ENCODE measurements around the gene VEZF1.

The VEZF1 gene

GRCh38 chr17:57941384-57942370 is 46.4 kb downstream of the VEZF1 start:
- H3K4me3 ChIP-seq (ENCODE audit: low read depth, low read length) = no peak overlapping the region
- TF ChIP-seq, protein P1, sequence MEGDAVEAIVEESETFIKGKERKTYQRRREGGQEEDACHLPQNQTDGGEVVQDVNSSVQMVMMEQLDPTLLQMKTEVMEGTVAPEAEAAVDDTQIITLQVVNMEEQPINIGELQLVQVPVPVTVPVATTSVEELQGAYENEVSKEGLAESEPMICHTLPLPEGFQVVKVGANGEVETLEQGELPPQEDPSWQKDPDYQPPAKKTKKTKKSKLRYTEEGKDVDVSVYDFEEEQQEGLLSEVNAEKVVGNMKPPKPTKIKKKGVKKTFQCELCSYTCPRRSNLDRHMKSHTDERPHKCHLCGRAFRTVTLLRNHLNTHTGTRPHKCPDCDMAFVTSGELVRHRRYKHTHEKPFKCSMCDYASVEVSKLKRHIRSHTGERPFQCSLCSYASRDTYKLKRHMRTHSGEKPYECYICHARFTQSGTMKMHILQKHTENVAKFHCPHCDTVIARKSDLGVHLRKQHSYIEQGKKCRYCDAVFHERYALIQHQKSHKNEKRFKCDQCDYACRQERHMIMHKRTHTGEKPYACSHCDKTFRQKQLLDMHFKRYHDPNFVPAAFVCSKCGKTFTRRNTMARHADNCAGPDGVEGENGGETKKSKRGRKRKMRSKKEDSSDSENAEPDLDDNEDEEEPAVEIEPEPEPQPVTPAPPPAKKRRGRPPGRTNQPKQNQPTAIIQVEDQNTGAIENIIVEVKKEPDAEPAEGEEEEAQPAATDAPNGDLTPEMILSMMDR (IDR thresholded peaks at IDR 0.05; ENCODE audit: low read depth, low read length) = no peak

DNA sequence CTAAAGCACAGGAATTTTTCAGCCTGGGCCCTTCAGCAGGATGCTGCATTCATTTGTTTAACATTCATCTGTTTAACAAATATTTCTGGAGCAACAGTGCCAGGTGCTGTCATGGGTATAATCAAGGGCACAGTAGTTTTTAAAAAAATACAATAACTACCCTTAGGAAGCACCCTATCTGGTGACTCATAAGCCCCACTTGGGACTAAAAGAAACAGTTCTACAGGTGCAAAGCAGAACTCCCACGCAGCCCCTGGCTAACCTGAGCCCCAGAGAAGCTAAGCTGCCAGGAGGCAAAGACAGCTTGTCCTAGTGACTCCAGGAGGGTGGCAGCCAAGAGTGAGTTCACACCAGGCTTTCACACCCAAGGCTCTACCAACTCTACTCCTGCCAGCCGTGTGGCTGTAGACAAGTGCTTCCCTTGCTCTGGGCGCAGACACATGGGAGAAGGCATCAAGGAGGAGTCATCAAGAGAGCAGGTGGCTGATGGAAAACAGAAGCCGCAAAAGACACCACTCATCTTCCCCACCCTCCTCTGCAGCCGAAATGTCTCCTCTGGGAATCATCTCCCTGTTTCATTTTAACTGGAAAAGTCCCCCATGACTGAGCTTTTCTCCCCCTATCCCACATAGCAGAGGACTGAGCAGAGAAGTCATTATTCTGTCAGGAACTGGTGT is 47.3 kb downstream of the VEZF1 start:
- TF ChIP-seq, protein P1 (IDR thresholded peaks at IDR 0.05; ENCODE audit: low read depth, low read length) = no peak
- H3K4me3 ChIP-seq (ENCODE audit: low read depth, low read length) = no peak overlapping the region

DNA sequence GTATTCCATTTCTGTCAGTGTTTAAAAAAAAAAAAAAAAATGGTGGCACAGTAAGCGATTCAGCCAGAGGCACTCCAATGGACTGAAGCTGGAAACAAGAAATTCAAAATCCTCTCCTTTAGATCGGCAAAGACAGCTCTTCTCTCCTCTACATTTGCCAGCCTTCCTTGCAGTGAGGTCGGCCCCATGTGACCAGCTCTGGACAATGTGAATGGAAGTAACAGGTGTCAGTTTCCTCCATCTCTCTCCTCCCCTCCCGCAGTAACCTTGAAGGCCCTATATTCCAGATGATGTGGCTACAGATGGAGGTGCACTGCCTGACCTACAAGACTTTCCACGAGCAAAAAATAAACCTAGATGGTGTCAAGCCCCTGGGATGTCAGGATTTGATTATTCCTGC is 47.8 kb downstream of the VEZF1 start:
- no peak overlapping the region for H3K4me3 ChIP-seq (ENCODE audit: low read depth, low read length)
- TF ChIP-seq, protein P1 (IDR thresholded peaks at IDR 0.05; ENCODE audit: low read depth, low read length) = no peak

DNA sequence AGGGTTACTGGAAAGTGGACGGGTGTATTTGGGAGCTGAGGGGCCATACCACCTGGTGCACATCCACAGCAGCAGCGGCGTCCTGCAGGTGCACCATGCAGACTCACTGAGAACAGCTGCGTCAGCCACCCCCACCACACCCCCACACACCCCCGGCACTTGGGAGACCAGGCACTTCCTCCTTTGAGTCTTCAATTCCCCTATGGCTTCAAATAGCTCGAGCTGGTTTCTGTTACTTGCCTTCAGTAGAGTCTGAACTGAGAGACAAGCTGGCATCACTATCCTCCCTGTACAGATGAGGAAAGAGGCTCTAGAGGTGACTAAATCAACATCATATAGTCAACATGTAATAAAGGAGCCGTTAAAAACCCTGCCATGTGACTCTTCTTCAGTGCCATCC is 48.3 kb downstream of the VEZF1 start:
- no peak overlapping the region for H3K4me3 ChIP-seq (ENCODE audit: low read depth, low read length)
- TF ChIP-seq, protein P1 (IDR thresholded peaks at IDR 0.05; ENCODE audit: low read depth, low read length) = no peak

DNA sequence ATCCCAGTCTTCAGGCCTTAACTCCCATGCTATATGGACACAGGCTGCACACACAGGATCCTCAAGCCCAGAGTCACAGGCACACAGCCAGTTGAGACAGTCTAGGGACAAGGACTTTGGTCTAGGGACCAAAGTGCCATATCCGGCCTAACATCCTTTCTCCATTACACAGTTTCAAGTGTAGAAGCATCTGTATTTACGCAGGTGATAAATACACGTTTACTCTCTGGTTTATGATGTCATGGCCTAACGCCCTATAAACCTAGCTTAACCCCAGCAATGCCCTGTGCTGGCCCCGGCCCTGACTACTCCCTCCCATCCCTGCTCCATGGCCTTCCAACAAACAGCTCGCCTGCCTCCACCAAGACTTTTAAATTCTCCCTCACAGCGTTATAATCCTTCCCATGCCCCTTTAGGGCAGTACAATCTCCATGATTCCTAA is 50.0 kb downstream of the VEZF1 start:
- TF ChIP-seq, protein P1 (IDR thresholded peaks at IDR 0.05; ENCODE audit: low read depth, low read length) = no peak

DNA sequence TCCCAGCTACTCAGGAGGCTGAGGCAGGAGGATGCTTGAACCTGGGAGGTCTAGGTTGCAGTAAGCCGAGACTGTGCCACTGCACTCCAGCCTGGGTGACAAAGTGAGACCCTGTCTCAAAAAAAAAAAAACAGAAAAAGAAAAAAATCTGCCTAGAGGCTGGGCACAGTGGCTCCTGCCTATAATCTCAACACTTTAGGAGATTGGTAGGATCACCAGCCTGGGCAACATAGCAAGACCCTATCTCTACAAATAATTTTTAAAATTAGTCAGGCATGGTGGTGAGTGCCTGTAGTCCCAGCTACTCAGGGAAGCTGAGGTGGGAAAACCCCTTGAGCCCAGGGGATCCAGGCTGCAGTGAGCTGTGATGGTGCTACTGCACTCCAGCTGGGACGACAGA is 50.6 kb downstream of the VEZF1 start:
- no peak overlapping the region for H3K4me3 ChIP-seq (ENCODE audit: low read depth, low read length)
- TF ChIP-seq, protein P1 (IDR thresholded peaks at IDR 0.05; ENCODE audit: low read depth, low read length) = no peak

More for the DNA sequence above, 50.0 kb downstream of the VEZF1 start:
- H3K4me3 ChIP-seq (ENCODE audit: low read depth, low read length) = no peak overlapping the region

Measured in WI38 (cell line).